NOMO-1 treated with DMSO at 0.1 percent for 48 hours (cell line): ENCODE data around the gene ULBP3.

Source experiments
- DNase-seq: peaks from one replicate; lab custom pipeline; 2025; ENCODE audit not compliant: unreplicated experiment; lab: John Stamatoyannopoulos, UW

ULBP3 gene

DNA sequence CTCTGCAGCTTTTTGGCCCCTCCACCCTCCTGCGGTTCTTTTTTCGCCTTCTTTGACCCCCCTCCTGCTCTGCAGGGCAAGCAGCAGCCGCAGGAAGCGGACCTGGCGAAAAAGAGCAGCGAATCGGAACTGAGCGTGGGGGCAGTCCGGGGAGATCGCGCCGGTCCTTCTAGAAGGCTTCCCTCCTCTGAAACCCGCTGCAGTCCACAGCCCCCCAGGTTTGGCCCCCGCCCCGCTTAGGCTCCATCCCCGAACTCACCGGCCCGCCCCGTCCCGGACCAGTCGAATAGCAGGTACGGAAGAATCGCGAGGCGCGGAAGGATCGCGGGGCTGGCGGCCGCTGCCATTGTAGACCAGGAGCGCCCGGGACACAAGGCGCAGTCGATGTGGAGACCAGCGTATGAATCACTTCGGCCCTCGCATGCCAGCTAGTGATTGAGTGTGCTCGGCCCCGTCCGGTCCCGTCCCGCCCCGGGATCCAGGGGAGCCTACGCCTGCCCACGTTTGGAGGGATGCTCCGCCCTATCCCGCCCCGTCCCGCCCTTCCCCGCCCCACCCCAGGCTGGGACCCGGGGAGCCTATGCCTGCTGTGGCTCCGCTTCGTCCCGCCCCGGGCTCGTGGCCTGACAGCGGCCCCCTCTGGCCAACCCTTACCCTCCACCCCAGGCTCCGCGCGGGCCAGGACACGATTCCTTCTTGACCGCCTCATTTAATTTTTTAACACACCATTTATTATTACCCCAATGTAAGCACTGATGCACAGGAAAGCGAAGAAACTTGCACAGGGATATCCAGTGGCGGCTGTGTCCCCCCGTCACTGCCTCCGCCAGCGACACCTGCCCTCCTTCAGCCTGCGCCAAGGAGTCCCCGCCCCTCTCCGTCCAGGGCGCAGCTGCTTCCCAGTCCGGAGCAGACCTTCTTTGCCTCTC is at the start of gene ULBP3:
Gene ULBP3, minus strand, starts transcription at position 402 of the 929 bp plus-strand sequence. Its CDS starts 55 bp downstream, at position 347.
- DNase-seq = peak; percentile 85

DNA sequence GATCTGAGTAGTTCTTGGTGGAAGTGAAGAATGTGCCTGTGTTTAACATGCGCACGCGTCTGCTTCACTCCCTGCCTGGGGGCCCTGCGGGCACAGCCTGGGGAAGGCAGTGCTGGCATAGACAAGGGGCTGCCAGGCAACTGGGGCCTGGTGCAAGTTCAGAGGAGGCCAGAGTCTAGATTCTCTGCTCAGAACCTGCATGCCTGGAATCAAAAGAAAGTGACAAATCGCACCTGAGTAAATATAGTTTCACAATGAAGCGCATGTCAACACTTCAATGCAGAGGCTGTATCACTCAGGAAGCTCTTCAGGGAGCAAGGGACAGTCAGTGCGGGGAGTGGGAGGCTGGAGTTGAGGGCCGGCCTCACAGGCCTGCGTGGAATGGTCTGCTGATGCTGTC is 49.7 kb upstream of the ULBP3 start:
- no peak for DNase-seq

DNA sequence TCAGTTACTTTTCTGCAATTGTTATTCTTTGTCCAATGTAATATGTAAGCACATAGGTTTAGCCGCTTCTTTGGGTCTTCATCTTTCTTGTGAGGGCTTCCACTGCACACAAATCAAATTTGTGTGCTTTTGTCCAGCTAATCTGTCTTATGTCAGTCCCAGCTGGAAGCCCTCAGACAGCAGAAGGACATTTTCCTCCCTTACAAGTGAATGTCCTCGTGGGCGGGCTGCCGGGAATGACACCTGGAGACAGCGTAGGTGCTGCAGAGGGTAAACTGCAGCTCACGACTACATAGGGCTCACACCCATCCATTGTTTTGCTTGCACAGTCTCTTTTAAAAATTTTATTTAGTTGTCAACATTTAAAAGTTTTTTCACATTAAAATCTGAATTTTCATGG is 49.3 kb upstream of the ULBP3 start:
- DNase-seq = no peak

DNA sequence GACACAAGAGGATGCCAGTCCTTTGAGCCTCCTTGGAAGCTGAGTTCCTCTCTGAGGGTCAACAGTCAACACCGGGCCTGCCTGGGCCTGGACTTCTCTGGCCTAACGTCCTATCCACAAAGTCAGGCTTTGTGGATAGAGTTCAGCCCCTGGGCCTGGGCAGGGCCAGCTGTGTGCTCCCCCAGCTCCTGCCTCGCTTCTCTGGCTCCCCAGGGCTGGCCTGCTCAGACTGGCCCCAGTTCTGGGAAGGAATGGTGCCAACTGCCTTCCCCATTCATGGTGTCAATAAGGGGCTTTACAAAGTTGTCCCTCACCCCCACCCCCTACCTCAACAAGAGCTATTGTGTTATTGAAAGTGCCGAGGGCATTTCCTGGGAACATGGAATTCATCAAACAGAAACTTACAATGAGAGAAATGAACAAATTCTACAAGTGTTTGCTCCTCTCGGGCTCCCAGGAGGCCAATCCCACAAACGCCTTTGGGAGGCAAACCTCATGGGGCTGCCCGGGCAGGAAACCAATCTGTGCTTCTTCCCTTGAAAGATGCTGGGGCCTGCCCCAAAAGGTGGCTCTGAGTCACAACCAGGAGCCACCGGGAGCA is 47.4 kb upstream of the ULBP3 start:
- no peak for DNase-seq

DNA sequence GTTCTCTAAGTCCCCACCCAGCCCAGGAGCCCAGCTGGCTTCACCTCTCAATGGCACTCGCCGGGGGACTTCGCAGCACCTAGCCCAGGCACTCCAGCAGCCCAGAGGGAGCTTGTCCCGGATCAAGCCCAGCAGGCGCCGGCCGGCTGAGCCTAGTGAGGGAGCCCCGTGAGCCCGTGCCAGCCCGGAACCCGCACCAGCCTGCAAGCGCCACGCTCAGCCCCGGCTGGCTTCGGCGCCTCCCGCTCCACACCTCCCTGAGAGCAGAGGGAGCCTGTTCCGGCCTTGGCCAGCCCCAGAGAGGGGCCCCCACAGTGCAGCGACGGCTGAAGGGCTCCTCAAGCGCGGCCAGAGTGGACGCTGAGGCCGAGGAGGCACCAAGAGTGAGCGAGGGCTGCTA is 46.8 kb upstream of the ULBP3 start:
- no peak for DNase-seq

DNA sequence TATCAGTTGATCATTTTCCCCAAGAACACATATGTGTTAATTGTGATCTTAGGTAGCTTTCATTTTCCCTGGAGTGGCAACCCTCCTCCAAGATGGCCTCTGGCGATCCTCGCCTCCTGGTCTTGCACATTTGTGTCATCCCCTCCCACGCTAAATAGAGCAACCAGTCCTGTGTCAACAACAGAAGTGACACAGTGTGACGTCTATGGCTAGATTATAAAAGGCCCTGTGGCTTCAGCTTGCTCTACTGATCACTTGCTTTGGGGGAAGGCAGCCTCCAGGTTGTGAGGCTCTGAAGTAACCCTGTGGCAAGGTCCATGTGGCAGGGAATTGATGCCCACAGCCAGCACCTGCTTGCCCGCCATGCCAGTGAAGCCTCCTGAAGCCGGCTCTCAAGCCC is 43.3 kb upstream of the ULBP3 start:
- DNase-seq = no peak

DNA sequence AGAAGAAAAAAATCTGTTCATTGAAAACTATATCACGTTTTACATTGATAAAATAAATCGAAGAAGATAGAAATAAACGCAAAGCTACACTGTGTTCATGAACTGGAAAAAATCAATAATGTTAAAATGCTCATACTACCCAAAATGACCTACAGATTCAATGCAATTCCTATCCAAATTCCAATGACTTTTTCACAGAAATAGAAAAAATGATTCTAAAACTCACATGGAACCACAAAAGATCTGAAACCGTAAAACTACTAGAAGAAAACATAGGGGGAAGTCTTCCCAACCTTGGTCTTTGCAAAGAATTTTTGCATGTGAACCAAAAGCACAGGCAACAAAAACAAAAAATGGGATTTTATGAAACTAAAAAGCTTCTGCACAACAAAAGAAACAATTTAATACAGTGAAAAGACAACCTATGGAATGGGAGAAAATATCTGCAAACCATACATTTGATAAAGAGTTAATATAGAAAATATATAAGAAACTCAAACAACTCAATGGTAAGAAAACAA is 33.9 kb upstream of the ULBP3 start:
- no peak for DNase-seq

DNA sequence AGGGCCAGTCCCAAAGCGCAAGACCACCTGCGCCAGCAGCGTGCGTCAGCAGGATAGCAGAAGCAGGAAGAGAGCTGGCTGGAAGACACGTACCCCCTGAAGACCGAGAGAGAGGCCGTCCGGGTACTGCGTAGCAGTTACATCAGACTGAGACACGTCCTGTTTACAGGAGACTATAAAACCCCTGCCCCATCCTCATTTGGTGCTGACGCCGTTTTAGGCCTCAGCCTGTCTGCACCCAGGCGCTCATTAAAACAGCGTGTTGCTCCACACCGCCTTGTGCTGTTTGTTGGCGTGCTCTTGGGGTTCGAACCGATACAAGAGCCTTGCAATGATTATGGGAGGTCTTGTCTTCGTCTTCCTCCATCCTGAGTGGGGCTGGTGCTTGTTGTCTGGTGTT is 31.8 kb upstream of the ULBP3 start:
- no peak for DNase-seq

DNA sequence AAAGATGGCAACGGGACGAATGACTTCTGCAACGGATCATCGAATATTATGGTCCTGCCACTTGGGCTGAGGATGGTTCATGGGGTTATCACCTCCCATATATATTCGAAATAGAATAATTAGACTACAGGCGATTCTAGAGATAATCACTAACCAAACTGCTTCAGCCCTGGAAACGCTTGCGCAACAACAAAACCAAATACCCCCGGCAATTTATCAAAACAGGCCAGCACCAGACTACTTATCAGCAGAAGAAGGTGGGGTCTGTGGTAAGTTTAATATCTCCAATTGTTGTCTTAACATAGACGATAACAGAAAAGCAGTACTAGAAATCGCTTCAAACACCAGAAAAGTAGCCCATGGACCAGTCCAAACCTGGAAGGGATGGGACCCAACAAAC is 31.0 kb upstream of the ULBP3 start:
- no peak for DNase-seq

DNA sequence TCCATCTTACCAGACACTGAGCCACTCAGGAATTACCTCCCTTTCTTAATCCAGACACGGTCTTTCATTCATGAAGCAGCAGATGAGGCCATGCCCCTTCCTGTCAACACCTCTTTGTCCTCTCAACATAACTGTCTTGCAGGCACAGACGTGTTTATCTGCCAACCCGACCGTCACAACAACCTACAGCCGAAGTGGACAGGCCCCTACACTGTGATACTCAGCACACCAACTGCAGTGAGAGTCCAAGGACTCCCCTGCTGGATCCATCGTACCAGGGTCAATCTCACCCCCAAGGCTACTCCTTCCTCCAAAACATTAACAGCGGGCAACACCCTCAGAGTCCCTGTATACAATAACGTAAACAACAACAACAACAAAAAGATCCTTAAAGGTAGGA is 30.6 kb upstream of the ULBP3 start:
- DNase-seq = no peak

DNA sequence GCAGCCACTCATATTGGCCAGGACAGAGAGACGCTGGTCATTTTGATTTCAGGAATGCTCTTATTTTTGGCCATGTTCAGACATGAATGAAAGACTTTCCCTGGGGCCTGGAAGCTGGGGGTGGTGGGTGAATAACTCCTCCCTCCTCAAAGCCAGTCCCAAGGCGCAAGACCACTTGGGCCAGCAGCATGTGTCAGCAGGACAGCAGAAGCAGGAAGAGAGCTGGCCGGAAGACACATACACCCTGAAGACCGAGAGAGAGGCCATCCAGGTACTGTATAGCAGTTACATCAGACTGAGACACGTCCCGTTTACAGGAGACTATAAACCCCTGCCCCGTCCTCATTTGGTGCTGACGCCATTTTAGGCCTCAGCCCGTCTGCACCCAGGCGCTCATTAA is 29.2 kb upstream of the ULBP3 start:
- DNase-seq = no peak

DNA sequence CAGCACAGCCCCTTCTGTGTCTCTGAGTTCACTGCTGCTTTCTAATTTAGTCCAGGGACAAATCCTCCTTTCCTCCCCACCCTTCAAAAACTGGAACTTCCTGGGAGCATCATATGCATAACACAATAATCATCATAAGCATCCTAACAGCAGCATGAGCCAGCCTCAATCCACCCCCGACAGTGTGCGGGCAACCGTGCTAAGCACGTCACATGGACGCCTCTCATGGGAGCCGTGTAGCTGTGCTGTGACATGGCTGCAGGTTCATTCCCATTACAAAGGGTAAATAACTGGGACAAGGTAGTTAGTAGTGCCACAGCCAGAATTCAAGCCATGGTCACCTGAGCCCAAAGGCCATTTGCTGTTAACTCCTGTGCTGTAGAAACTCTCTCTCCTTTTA is 24.5 kb upstream of the ULBP3 start:
- DNase-seq = no peak

DNA sequence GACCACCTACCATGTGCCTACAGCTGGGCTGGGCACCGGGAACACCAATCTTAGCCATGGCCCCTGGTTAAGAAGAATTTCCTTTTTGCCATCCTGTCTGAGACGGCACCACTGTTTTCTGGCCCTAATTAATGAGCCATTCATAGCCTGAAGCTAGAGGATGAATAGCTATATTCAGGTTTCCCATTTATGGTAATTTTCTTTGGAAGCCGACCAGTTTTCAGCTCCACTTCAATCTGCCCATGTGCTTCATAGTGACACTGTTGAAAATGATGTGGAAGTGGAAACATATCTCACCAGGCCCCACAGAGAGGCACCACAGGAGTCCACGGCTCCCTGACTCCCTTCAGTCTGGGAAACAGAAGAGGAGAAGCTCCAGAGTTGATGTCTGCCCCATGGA is 22.6 kb upstream of the ULBP3 start:
- no peak for DNase-seq

DNA sequence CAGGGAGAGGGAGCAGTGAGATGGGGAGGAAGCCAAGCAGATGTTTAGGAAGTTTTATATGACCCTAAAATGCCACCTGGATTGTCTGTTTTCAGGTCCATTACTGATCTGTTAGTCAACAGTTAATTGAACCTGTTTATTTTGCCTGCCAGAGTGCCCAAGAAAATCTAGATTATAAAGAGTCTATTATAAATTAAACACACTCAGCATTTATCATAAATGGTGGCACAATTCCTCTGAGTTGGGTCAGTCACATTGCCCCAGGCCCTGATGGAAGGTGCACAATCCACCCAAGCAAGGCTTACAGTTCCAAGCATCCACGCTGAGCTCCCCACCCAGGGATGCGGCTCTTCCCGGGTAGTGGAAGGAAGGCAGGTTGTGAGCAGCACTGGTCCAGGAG is 21.4 kb upstream of the ULBP3 start:
- DNase-seq = no peak

DNA sequence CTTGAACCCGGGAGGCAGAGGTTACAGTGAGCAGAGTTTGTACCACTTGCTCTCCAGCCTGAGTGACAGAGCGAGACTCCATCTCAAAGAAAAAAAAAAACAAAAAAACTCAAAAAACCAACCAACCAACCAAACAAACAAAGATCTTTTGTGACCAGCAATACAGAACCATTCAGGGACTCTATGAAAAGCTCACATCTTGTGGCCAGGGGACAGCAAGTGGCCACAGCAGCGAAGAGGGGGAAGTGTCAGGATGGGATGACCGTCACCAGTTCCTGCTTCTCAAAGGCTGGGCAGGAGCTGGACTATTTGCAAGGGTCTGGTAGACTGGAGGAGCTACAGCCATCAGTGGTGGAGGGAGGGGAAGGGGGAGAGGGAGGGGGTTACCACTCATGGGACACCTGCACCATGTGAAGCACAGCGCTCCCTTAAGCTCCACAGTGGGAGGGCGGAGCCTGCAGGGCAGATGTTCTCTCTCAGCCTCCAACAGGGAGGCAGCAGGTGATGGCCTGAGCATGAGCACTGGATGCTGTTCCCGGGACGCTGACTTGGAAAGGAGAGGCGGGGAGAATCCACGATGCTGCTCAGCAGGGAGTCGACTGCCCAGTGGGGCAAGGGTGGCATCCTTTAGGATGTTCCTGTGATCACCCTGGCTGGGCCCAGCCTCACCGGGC is 19.7 kb upstream of the ULBP3 start:
- DNase-seq = no peak

DNA sequence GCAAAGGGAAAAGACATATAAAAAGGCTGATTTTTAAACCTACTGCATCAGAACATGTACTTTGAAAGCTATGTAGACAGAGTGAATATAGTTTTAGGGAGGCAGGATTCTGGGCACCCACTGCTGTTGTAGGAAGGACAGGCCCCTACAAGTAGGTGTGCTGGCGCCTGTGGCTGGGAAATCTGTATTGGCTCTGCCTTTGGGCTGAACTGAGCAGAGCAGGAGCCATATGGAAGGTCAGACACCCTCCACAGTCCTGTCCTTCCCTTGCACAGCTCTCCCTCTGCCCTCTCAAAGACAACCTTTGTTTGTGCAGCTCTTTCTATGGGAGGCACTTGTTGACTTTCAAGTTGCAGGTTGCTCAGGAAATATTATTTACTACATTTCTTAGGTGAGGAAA is 18.4 kb upstream of the ULBP3 start:
- no peak for DNase-seq

DNA sequence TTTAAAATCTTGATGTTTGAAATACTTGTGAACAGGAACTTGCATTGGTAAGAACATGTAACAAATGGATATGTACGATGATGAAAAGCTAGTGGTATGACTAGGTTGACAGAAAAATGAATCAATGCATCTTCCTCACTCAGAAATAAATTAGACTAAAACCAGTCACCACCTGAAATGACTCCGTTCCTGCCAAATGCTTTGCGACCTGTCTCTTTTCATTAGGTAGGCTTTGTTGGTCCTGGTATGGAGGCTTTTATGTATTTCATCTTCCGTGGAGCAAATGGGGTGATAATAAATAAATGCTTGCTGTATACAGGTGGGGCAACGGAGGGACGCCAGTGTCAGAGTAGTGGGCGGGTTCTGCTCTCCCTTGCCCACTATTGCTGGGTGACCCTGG is 17.1 kb upstream of the ULBP3 start:
- DNase-seq = no peak

DNA sequence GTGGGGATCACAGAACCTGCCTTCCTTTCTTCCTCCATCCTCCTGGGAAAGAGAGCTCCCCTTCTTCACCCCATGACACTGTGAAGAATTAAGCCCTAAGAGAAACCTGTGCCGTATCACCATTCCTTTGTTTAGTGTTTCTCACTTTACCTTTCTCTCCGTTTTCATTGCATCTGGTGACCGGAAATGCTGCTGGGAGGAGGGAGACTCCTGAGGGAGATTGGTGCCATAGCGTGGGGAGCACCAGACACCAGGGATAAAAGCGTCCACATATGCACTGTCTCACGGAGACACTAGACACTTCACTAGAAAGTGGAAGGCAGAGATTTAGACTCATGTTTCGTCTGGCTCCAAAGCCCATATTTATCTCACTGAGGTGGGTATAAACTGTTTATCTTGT is 15.5 kb upstream of the ULBP3 start:
- DNase-seq = no peak

DNA sequence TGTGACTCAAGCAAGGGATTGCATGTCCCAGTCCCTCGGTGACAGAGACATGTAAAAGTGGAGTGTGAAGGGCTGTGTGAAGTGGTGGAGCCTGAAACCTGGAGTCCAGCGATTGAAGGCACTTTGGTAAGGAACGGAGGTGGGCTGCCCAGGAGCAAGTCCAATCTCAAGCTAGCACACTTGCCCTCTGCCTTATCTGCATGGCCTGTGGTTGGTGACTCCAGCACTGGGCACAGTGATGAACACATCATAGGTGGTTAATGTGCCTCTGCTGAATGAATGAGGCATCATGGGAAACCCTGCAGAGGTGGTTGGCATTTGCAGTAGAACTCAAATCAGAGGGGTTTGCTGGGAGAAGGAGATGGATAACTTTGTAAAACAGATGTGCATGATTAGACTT is 14.9 kb upstream of the ULBP3 start:
- DNase-seq = no peak

DNA sequence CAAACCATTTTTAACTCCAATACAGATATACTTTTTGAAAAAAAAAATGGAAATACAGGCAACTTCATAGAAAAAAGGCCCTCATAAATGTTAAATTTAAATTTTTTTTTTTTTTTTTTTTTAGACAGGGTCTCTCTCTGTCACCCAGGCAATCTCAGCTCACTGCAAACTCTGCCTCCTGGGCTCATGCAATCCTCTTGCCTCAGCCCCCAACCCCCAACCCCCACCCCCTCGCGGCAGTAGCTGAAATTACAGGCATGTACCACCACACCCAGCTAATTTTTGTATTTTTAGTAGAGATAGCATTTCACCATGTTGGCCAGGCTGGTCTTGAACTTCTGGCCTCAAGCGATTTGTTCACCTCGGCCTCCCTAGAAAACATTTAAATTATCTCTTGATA is 12.8 kb upstream of the ULBP3 start:
- DNase-seq = no peak

DNA sequence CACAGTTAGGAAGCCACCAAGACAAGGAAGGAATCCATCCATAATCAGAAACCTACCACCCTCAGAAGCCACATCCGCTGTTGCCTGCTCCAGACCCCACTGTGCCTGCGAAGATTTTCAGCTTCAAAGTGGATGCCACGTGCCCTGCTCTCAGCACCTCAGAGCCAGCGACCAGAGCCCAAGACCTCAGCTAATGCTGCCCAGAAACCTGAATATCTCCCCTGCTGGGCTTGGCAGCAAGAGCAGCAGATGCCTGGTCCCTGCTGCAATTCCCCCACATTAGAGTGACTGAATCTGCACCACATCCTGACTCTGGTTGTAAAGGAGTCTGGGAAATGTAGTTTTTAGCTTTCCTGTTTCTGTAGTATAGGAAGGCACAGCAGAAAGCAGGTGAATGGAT is 10.7 kb upstream of the ULBP3 start:
- no peak for DNase-seq

DNA sequence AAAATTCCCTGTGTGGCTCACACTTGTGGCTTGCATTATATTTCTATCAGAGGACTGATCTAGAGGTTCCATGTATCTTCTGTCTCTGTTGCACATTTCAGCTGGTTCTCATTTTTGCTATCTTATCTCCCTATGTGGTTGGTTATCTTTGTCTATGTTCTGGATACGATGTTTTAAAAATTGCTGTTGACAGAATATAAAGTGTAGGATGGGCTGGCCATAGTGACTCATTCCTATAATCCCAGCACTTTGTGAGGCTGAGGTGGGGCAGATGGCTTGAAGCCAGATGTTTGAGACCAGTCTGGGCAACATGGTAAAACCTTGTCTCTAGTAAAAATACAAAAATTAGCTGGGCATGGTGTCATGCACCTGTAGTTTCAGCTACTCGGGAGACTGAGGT is 9.9 kb upstream of the ULBP3 start:
- no peak for DNase-seq
